ENCODE results near the gene NDUFB8.

Gene NDUFB8

DNA sequence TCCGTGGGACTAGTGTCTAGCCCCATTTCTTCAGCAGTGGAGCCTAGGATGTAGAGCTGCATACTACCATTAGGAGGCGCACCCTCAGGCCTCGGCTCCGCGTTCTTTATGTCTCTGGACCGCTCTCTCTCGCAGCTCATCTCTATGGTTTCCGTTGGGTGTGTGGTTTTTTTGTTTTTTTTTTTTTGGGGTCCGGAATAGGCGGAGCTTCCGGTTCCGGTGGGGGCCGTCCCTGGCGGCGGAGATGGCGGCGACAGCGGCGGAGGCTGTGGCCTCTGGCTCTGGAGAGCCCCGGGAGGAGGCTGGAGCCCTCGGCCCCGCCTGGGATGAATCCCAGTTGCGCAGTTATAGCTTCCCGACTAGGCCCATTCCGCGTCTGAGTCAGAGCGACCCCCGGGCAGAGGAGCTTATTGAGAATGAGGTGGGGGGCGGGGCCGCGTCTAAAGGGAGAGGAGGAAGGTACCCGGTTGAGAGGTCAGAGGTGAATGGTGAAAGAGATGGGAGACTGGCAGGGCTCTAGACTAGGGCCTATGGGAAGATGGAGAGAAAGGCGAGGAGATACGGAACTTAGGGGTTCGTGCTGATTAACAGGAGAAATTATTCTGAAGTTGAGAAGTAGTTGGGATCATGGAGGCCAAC is 6.2 kb upstream of the NDUFB8 start, which contains the start of gene HIF1AN:
Gene HIF1AN, plus strand, starts transcription at position 229 of the 639 bp plus-strand sequence. Its CDS starts 16 bp downstream, at position 245.
- DNase-seq: peak; percentile 87

DNA sequence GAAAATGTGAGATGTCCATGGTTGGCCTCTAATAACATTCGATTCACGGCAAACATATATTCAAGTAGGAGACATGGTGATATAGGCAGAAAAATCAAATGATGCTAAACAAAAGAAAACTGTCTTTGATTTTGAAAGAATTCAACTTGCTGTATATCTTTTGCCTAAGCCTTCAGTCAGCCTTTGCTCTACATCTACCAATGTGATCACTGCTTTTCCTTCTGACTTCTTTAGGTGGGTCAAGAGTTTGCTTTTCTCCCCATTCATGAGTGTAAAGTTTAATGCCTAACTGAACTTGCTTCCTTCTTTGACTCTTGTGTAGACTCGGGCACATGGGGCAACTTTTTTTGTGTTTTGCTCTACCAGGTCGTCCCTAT is 5.7 kb upstream of the NDUFB8 start:
- no peak for DNase-seq

- no peak for DNase-seq
Observed at GRCh38 chr10:100534726-100535125, 5.1 kb upstream of the NDUFB8 start.

- no peak for DNase-seq
Observed at GRCh38 chr10:100531761-100532160, 2.1 kb upstream of the NDUFB8 start.

DNA sequence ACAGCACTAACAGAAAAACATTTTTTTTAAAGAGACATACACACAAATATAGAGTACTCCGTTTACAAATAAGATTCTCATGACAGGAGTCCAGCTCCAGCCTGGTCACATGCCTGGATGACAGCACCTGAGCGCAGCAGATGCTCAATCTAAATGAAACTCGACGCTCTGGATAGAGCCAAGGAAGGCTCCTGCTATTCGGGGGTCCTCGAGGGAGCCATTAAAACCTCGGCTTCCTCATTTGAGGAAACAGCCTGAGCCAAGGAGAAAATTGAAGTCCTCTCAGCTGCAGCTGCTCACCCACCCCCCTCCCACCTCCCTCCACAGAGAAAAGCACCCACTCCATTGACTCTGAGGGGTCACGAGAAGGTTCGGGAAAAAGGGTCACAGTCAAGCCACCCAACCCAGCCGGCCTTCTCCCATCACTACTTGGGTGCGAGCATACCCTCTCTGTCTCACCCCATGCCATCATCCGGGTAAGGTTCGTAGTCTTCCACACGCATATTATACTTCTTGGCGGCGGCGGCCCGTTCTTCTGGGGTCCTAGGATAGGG is 673 bp downstream of the NDUFB8 start:
- DNase-seq: no peak

GRCh38 chr10:100528123-100528886 is 1.4 kb downstream of the NDUFB8 start:
- no peak for DNase-seq

DNA sequence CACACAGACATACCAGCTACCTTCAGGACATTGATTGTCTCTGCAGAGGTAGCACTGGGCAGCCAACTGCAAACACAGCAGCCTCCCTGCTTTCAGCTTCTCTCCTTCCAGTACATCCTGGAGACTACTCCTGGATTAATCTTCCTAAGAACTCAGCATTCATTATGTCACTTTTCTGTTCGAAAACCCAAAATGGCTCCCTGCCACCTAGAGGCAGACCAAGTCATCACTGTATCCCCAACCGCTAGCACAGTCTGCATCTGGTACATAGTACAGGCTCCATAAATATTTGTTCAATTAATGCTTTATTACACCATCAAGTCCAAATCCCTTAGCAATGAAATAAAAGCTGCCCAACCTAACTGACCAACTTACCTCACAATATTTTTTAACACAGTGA is 5.0 kb downstream of the NDUFB8 start:
- DNase-seq: no peak

DNA sequence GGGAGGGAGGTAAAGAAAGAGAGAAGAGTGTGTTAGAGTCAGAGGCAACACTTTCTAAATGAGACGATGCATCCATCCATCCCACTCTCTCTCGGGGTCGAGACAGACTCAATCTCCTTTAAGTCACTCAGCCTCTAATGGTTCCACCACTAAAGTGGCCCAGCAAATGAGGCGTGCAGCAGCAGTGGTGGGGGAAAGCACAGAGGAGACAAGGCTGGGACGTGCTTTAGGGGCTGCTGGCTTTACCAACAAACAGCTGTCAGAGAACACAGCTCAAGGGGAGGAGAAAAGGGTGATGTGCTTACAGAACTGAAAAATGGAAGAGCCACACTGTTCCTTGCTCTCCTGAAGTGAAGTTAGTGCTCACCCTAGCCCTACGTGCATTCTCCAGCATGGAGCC is 5.5 kb downstream of the NDUFB8 start:
- no peak for DNase-seq

DNA sequence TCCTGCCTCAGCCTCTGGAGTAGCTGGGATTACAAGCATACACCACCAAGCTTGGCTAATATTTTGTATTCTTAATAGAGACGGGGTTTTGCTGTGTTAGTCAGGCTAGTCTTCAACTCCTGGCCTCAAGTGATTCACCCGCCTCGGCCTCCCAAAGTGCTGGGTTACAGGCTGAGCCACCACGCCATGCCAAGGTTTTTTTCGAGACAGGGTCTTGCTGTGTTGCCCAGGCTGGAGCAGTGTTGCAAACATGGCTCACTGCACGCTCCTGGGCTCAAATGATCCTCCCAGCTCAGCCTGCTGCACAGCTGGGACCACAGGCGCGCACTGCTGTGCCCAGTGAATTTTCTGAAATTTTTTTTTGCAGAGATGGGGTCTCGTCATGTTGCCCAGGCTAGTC is 6.7 kb downstream of the NDUFB8 start:
- no peak for DNase-seq

- no peak for DNase-seq
Observed at GRCh38 chr10:100522107-100522801, 7.4 kb downstream of the NDUFB8 start.

GRCh38 chr10:100520811-100521210 is 8.9 kb downstream of the NDUFB8 start:
- no peak for DNase-seq

DNA sequence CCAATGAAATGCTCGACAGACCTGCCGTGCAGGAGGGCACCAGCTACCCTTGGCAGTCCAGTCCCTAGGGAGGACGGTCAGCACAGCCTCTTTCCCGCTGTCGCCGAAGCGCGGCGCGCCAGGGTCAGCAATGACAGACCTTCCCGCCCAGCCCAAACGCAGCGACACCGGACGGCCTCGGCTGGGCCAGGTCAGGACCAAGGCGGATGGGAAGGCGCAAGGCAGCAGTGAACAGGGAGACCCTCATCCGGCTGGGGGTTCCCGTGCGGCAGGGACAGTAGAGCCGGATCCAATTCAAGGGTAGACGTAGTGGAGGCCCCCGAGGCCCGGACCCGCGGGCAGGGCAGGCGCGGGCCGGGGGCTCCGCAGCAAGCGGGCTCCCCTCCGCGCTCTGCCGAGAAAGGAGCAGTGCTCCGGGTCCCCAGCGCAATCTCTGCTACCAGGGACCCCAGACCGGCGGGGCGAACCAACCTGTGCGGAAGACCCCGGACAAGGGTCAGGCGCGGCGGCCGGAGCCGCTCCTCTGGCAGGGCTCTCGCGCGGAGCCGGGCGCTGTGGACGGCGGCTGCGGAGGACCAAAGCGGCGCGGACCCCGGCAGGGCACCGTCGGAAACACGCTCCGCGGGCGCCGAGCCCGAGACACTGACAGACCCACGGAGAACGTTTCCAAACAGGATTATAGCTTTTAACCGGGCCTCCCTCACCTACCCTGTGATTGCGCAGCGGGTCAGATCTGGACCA is 10.2 kb downstream of the NDUFB8 start, which contains the start of gene SEC31B:
Gene SEC31B, minus strand, starts transcription at position 551 of the 741 bp plus-strand sequence. CDS start 2,909 bp downstream, outside the sequence.
- DNase-seq: no peak

DNA sequence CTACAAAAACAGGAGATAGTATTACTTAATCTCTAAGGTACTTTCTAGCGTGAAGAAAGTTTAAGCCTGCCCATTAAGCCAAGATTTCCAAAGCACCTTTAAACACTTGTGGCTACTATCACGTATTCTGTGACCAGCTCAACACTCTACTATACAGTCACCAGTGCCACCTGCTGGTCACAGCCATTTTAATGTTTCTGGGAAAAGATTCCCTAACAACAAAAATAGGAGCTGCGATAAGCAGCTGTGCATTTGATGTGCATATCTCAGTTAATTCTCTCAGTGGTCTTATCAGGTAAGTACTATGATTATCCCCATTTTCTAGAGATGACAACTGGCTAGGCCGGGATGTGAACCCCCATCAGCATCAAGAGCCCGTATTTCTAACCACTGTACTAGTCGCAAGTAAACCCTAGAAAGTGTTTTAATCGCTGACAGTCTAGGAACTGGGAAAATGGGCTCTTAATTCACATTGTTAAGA is 10.9 kb downstream of the NDUFB8 start:
- peak; percentile 37 for DNase-seq

- no peak for DNase-seq
Observed at GRCh38 chr10:100516847-100517246, 12.8 kb downstream of the NDUFB8 start.

- DNase-seq: no peak
Observed at GRCh38 chr10:100515612-100516011, 14.1 kb downstream of the NDUFB8 start.

GRCh38 chr10:100510533-100511308 is 18.9 kb downstream of the NDUFB8 start:
- DNase-seq: no peak

- no peak for DNase-seq
Observed at GRCh38 chr10:100509241-100509840, 20.3 kb downstream of the NDUFB8 start.

DNA sequence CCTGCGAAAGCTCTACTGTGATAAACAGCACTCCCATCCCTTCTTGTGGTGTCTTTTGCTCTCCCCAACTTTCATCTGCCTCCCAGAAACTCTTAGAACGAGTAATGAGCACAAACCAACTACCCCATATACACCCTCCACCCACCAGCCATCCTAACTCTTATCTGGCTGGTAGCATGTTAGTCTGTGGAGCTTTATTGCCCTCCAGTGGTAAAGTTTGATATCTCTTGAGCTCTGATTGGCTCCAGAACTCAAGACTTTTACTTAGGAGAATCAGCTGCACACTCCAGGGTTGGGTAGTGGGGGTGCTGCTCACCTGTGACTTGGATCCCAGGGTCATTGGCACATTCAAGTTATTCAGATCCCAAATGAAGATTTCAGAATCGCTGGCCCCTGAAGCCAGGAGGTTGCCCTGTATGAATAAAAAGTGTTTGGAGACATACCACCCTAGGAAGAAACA is 20.9 kb downstream of the NDUFB8 start:
- DNase-seq: peak; percentile 57

- DNase-seq: no peak
Observed at GRCh38 chr10:100508266-100508665, 21.4 kb downstream of the NDUFB8 start.

GRCh38 chr10:100507357-100507732 is 22.3 kb downstream of the NDUFB8 start:
- no peak for DNase-seq
